Right lung (tissue), 5 donors: ENCODE results near the gene BUB1B. TPM values are rescaled to one million over a fixed set of nuclear protein-coding genes. Genes with fewer than 3 reads are reported as not detected.
"Not testable (repeated sequence)": the region's sequence is repeated elsewhere in the genome, so short reads cannot be mapped to it uniquely, and the experiment has no call there.

ENCODE experiments used
- DNase-seq, 2 donors: peaks; one replicate each; pipeline ENCODE4 v3.0.0-alpha.2; 2013
- polyA plus RNA-seq, 5 donors: library from polyadenylated mRNA; unstranded; fragments of 120-200 nt; gene quantifications; one replicate each; pipeline versions ENCODE4 v1.2.1 to v1.2.3, GENCODE V29; 2013; ENCODE audit warnings: inconsistent platforms in 1 of 5, low replicate concordance in 1 of 5; ENCODE audit not compliant: insufficient read length in 5 of 5, insufficient read depth in 1 of 5

Gene BUB1B
- polyA plus RNA-seq, 5 donors = 19.0 to 58.1 (median 38.9) TPM

DNA sequence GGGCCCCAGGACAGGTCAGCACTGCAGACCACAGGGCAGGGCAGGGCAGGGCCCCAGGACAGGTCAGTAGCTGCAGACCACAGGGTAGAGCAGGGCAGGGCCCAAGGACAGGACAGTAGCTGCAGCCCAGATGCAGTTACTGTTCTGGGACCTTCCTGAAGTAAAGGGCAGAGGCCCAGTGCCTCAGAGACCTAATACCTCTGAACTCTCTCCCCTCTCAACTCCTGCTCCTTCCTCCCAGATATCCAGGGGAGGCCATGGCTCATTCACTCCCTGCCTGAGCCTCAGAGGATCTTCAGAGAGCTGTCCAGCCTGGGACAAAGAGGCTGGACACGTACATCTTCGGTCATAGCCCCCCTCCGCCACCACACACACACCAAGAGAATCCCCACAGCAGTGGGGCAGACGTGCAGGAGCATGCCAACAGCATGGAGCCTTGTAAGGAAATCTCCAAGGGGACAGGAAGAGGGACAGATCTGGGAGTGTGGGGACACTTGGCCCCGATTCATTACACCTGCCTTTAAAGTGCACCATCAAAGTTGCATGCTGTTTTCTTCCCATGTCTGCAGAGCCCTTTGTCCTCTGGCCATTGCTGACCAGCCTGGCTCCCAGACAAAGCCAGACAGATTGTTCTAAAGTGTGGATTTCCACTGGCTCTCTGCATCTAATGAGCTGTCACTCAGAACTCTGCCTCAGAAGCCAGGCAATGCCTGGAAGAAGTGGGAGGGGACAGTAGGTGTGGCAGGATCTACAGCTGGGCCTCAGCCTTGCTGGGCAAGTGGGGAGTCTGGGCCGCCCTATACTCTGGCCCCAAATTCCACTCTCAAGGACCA, 24.2 kb upstream of the BUB1B start:
- DNase-seq = no peak

DNA sequence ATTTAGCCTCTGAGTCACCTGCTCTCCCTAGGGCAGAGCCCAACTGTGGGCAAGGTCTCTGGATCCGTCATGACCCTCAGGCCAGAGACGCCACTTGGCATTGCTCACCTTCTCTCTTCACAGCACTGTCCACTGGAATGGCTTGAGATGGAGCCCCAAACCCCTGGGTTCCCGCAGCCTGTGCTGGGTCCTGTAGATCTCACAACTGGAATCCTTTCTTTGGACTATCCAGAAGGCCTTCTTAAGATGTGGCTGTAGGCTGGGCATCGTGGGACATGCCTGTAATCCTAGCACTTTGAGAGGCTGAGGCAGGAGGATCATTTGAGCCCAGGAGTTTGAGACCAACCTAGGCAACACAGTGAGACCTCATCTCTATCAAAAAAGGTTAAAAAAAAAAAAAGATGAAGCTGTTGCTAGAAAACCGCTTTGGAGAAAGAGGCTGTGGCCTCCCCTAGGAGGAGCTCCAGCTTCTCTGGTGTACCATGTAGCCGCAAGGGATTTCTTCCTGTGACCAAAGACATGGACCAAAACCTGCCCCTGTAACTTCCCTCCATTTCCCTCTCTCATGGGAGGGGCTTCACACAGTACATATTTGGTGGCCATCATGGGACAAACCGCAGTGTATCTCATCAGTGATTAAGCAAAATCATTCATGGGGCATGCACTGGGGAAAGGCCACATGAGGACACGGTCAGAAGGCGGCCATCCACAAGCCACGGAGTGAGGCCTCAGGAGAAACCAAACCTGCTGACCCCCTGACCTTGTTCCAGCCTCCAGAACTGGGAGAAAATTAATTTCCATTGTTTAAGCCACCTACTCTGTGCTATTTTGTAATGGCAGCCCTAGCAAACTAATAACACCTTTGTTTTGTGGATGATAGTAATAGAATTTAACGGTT, 23.3 kb upstream of the BUB1B start:
- no peak for DNase-seq

DNA sequence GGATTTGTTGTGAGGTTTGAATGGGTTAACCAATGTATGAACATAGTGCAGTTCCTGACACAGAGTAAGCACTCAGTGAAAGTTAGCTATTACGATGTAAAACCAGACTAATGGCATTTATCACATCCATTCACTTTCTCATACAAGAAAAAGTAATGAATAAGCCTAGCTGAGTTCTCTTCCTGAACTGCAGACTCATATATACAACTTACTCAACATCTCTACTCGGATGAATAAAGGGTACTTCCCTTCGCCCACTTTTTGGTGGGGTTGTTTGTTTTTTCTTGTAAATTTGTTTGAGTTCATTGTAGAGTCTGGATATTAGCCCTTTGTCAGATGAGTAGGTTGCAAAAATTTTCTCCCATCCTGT, 22.7 kb upstream of the BUB1B start:
- not testable (repeated sequence) for DNase-seq

DNA sequence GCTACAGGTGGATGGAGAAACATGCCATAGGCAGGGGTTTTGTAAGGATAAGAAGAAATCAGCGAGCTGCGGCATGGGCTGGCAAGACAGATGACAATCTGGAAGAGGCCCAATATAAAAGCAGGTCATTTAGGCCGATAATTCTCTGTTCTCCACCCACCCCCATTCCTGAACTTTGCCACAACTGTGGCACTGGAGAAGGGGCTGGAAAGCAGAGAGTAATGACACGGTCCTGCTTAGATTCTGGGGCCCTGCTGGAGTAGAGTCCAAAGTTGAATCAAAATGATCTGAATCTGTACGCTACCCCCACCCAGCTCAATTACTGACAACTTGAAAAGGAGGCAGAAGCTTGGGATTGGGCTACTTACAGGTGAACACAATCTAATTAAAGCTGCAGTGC, 18.4 kb upstream of the BUB1B start:
- DNase-seq = no peak

DNA sequence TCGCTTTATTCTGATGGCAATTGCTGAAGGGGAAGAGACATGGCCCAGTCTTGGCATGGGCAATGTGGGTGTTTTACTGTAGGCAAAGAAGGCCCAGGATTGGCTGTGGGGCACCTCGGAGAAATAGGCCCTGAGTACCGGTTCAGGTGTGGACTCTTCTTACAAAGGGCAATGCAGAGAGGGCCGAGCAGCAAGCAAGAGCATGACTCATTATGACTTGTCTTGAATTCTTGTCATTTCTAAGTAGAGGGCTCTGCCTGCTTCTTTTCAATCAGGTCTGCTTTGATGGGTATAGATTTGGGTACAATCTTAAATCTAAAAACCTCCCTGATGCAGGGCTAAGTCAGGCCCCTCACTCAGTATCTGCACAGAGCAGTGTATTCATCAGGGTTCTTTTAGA, 14.8 kb upstream of the BUB1B start:
- DNase-seq = no peak

GRCh38 chr15:40149339-40149738, 11.5 kb upstream of the BUB1B start:
- no peak for DNase-seq

DNA sequence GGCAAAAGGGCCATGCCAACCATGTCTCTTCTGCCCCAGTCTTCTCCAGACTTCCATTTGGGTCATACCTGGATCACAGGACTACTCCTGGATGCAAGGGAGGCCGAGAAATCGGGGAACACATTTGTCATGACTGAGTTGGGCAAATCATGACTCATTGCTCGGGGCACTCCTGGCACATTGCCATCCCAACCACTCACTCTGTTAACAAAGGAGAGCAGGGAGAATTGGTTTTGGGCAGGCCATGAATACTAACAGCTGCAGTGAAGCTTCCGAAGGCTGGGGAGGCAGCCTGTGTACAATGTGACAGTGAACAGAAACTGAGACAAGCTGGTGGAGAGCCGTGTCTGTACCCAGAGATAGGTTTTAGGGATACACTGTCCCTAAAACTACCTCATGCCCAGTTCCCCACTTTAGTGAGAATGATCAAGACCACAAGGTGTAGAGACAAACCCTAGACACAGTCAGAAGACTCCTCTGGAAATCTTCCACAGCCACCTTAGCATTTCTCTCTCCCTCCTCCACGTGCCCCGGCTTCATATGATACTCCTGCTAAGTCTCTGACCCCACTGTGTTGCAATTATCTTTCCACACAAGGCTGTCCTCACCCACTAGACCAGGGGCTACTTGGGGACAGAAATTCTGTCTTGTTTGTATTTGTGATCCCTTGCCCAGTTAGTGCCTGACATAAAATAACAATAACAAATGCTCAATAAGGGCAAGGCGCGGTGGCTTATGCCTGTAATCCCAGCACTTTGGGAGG, 10.5 kb upstream of the BUB1B start:
- no peak for DNase-seq

DNA sequence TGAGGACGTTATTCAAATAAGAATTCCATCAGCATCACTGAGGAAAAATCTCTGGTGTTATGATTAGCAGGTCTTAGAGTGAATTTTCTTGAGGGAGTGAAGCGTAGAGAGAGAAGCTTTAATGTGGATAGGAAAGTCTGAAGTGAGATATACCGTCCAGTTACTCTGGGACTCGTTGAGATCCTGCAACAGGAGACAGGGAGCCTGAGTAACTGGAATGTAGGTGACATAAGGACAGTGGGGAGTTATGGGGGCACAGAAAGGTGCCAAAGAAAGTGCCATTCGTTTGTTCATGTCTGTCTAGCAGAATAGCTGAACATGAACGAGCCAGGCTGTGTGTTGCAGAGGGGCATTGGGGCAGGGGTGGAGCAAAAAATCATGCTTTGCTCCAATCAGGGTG, 9.4 kb upstream of the BUB1B start:
- DNase-seq = no peak

DNA sequence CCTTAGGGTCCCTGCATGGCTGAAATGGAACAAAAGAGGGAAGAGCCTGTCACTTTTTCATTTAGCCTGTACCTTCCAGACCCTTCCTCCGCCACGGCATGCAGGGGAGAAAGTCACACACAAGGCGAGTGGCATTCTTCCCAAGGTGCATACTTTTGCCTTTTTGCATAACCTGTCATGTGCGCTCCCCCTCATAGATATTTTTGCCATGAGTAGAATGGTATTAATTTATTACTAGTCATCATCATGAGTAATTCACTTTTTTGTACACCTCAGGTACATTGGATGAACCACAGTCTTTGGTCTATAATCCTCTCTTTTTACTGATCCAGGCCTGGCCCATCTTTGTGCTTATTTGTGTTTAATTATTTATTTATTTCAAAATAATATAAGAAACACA, 8.9 kb upstream of the BUB1B start:
- no peak for DNase-seq

DNA sequence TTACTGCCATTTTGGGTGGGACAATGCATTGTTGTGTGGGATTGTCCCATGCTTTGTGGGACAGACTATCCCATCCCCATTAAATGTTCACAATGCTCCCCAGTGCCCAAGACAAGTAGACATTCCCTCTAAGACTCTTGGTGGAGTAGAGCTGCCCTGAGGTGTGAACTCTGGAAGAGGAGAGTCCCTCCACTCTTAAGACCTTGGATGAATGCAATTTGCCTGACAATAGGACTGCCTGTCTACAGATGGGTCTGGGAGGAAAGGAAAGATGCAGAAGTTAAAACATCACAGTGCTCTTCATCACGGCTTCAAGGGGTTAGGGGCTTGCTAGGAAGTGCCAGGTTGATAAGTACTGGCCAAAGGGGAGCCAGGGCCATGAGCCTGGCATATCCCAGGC, 6.0 kb upstream of the BUB1B start:
- not testable (repeated sequence) for DNase-seq

- peak; percentile 56 to 62 for DNase-seq
Measured at GRCh38 chr15:40155270-40155910, 5.5 kb upstream of the BUB1B start.

- DNase-seq = no peak
Measured at GRCh38 chr15:40157778-40158447, 3.0 kb upstream of the BUB1B start.

- DNase-seq = no peak
Measured at GRCh38 chr15:40160021-40160420, 848 bp upstream of the BUB1B start.

GRCh38 chr15:40161693-40162391, 973 bp downstream of the BUB1B start:
- no peak for DNase-seq

GRCh38 chr15:40162552-40162951, 1.7 kb downstream of the BUB1B start:
- no peak for DNase-seq

- DNase-seq = no peak
Measured at GRCh38 chr15:40163657-40164416, 3.0 kb downstream of the BUB1B start.

DNA sequence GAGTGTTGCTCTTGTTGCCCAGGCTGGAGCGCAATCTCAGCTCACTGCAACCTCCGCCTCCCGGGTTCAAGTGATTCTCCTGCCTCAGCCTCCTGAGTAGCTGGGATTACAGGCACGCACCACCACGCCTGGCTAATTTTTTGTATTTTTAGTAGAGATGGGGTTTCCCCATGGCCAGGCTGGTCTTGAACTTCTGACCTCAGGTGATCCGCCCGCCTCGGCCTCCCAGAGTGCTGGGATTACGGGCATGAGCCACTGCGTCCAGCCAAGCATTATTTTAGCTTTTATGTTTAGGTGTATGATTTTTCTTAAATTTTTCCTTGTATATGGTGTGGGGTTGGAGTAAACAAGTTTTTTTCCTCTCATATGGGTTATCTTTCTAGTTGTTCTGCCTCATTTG, 6.5 kb downstream of the BUB1B start:
- not testable (repeated sequence) for DNase-seq

GRCh38 chr15:40175160-40175559, 14.3 kb downstream of the BUB1B start:
- no peak for DNase-seq

GRCh38 chr15:40182358-40183029, 21.6 kb downstream of the BUB1B start:
- DNase-seq = no peak
